Measurements from ENCODE around the gene SCYGR1.

DNA sequence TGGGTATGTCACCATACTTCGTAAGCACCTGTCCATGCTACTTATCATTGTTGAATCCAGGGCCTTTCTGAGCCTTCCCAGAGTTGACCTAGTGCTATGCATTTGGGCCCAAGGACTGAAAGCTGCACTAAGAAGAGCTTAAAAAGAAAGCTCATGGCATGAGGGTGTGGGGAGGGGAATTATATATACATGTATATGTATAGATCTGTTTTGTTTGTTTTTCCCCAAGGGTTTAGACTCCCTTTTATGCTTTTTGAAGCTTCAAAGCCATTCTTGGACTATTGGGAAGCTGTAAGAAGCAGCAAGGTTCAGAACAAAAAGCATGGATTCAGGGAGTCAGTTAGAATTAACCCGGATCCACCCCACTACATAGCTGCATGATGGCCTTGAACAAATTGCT lies 39.4 kb downstream of the SCYGR1 start:
- TF ChIP-seq, protein P1, sequence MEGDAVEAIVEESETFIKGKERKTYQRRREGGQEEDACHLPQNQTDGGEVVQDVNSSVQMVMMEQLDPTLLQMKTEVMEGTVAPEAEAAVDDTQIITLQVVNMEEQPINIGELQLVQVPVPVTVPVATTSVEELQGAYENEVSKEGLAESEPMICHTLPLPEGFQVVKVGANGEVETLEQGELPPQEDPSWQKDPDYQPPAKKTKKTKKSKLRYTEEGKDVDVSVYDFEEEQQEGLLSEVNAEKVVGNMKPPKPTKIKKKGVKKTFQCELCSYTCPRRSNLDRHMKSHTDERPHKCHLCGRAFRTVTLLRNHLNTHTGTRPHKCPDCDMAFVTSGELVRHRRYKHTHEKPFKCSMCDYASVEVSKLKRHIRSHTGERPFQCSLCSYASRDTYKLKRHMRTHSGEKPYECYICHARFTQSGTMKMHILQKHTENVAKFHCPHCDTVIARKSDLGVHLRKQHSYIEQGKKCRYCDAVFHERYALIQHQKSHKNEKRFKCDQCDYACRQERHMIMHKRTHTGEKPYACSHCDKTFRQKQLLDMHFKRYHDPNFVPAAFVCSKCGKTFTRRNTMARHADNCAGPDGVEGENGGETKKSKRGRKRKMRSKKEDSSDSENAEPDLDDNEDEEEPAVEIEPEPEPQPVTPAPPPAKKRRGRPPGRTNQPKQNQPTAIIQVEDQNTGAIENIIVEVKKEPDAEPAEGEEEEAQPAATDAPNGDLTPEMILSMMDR (IDR thresholded peaks at IDR 0.05), result no peak
- no peak for TF ChIP-seq POLR2AphosphoS5 (IDR thresholded peaks at IDR 0.05)

All from prostate gland (tissue), 2 donors.